Right forelimb (tissue), 1 donor: Measurements from ENCODE around the gene PILRB.
"Not testable (repeated sequence)": the region's sequence is repeated elsewhere in the genome, so short reads cannot be mapped to it uniquely, and the experiment has no call there.

Experiments
- DNase-seq: peaks from one replicate; pipeline ENCODE4 v3.0.0-alpha.2; 2018

The PILRB gene

DNA sequence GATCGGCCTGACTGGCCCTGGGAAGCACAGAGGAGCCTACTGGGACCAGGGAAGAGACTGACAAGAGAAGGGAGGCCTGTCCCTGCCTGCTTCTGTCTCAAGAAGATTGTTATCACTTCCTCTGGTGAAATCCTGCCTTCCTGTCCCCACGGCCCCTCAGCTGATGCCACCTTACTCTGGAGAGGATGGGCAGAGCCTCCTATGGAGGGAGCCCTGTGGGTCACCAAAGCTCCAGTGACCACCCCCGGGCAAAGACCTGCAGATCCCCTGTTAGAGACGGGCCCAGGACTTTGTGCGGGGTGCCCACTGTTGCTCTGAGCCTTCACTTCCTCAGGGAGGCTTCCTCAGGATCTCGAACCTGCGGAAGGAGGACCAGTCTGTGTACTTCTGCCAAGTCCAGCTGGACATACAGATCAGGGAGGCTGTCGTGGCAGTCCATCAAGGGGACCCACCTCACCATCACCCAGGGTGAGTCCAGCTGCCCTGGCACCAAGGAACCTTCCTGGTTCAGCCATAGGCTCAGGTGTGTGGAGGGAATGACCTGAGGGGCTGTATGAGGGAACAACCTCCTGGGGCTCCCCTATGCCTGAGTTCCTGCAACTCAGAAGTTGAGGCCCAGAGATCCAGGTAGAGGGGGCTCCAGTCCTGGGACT lies 1.4 kb upstream of the PILRB start:
- no peak for DNase-seq

GRCh38 chr7:100357131-100357561 lies 771 bp upstream of the PILRB start:
- DNase-seq = no peak

DNA sequence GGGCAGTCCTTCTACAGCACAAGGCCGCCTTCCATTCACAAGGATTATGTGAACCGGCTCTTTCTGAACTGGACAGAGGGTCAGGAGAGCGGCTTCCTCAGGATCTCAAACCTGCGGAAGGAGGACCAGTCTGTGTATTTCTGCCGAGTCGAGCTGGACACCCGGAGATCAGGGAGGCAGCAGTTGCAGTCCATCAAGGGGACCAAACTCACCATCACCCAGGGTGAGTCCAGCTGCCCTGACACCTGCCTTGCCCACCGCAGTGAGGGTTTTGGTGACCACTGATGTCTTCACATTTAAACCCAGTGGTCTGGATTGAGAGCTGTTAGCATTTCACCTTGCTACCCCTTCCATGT lies 918 bp downstream of the PILRB start:
- no peak for DNase-seq

DNA sequence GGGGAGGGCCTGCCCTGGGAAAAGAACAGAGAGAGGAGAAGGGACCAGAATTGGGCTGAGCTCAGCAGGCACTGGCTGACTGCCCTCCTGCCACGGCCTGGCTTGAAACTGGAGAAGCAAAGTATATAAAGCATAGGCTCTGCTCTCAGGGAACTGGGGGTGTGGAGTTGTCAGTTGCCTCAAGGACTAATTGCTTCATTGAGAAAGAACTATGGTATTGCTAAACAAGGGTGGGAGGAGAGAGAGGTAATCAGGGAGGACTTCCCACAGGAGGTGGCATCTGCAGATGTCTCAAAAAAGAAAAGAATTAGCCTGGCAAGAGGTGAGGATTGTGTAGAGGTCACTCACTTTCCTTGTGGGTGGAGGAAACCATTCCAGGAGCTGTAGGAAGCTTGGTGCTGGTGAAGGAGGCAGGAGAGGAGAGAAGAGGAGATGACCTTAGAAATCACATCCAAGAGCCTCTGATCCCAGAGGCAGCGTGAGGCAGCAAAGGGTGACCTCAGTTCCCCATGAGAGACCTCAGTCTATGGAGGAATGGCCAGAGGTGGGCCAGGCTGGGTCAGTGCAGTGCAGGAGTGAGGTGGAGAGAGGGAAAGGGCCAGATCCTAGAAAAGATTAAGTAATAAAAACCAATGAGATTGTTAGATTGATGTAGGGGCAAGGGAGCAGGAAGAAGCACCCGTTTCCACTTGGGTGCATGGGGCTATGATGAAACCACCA lies 2.4 kb downstream of the PILRB start:
- no peak for DNase-seq

GRCh38 chr7:100363098-100363497 lies 5.2 kb downstream of the PILRB start:
- no peak for DNase-seq

DNA sequence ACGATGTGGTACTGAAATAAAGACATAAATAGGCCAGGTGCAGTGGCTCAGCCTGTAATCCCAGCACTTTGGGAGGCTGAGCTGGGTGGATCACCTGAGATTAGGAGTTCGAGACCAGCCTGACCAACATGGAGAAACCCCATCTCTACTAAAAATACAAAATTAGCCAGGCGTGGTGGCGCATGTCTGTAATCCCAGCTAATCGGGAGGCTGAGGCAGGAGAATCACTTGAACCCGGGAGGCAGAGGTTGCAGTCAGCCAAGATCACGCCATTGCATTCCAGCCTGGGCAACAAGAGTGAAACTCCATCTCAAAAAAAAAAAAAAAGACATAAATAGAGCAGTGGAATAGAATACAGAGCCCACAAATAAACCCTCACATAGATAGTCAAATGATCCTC lies 5.9 kb downstream of the PILRB start:
- DNase-seq = not testable (repeated sequence)

GRCh38 chr7:100364480-100364879 lies 6.6 kb downstream of the PILRB start:
- DNase-seq = no peak

GRCh38 chr7:100365998-100366367 lies 8.1 kb downstream of the PILRB start:
- DNase-seq = not testable (repeated sequence)

DNA sequence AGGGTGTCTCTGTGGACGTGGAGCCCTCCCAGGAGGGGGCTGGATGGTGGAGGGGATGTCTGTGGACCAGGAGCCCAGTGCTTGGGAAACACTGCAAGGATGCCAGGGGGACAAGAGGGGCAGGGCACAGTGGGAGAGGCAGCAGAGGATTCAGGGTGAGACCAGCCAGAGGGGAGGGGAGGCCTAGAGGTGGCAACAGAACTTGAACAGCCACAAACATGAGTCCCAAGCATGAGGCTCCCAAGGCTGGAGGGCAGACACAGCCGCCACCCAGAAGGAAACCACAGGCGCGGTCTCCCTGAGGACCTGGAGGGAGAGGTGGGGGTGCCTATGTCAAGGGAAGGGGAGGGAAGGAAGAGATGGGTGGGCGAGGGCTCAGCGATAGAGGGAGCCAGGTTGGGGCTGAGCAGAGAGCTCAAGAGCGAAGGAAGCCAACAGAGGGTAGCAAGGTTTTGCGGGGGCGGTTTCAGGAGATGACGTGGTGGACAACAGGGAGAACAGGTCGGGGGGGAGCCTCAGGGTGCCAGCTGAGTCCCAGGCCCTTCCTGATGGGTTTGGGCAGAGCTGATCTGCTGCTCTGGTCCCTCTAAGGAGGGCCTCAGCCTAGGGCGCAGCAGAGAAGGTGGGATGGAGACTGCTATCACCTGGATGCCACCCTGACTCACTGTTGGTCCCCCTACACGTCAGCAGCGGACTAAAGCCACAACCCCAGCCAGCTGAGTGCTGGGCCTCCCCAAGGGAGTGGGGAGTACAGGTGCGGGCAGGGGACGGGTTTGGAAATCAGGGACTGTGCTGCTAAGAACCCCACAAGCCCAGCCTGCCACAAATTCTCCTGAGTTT lies 8.7 kb downstream of the PILRB start:
- no peak for DNase-seq

GRCh38 chr7:100367251-100367620 lies 9.3 kb downstream of the PILRB start:
- DNase-seq = no peak

DNA sequence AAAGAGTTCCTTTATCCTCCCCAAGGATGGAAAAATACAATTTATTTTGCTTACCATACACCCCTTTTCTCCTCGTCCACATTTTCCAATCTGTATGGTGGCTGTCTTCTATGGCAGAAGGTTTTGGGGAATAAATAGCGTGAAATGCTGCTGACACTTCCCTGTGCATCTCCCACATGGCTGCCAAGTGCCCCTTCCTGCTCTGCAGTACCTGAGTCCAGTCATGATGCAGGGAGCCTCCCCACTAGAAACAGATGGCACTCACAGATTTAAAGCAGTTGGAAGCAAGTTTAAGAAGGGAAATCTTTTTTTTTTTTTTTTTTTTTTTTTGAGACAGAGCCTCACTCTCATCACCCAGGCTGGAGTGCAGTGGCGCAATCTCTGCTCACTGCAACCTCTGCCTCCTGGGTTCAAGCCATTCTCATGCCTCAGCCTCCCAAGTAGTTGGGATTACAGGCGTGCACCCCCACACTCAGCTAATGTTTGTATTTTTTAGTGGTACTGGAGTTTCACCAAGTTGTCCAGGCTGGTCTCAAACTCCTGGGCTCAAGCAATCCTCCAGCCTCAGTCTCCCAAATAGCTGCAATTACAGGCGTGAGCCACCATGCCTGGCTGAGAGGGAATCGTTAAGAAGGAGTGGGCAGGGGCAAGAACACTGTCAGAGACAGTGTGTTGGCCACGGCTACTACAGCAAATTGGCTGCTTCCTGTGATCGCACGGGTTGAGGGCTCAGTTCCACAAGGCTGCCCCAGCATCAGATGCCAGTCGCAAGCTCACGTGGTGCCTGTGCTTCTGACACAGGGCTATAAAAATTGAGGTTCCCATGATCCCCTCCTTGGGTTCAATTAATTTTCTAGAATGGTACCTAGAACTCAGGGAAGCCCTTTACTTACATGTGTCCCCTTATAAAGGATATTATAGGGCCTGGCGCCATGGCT lies 10.0 kb downstream of the PILRB start:
- DNase-seq = no peak

DNA sequence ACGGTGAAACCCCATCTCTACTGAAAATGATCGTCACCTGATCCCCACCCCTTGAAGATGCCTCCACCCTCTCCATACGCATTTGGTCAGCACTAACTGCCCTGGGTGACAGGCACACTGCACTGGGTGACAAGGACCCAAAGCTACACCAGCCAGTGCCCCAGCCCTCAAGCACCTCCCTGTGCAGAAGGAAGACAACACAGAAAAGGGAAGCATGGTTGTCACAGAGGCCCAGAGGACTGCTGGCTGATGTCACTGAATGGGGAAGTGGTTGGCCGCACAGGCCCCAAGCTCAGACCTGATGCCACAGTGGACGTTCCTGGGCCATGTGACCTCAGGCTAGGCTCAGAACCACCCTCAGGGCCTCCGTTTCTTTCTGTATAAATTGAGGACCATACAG lies 11.2 kb downstream of the PILRB start:
- DNase-seq = no peak

GRCh38 chr7:100370303-100370702 lies 12.4 kb downstream of the PILRB start:
- no peak for DNase-seq

DNA sequence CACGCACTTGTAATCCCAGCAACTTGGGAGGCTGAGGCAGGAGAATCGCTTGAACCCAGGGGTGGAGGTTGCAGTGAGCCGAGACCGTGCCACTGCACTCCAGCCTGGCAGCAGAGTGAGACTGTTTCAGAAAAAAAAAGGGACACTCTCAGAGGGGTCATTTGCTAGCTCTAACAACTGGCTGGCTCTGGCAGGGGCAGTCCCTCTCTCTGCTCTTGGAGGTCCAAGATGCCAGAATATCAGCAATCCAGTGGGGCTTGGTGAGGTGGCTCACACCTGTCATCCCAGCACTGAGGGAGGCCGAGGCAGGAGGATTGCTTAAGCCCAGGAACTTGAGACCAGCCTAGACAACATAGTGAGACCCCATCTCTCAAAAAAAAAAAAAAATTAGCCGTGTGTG lies 12.8 kb downstream of the PILRB start:
- no peak for DNase-seq

- DNase-seq = no peak
Observed at GRCh38 chr7:100371561-100372171, 13.7 kb downstream of the PILRB start.

DNA sequence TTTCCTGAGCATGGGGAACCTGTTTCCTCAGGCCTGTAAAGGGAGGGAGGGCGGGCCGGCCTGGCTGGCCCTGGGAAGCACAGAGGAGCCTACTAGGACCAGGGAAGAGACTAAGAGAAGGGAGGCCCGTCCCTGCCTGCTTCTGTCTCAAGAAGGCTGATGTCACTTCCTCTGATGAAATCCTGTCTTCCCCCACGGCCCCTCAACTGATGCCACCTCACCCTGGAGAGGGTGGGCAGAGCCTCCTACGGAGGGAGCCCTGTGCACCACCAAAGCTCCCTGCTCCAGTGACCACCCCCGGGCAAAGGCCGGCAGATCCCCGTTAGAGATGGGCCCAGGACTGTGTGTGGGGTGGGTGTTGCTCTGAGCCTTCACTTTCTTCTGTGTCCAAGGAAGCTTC lies 14.3 kb downstream of the PILRB start:
- no peak for DNase-seq

GRCh38 chr7:100372694-100373093 lies 14.8 kb downstream of the PILRB start:
- DNase-seq = no peak

GRCh38 chr7:100373261-100373831 lies 15.4 kb downstream of the PILRB start, which contains the start of gene PILRA:
Gene PILRA, plus strand, starts transcription at chr7:100373487. Its CDS starts 170 bp downstream, at chr7:100373657.
- no peak for DNase-seq

- not testable (repeated sequence) for DNase-seq
Observed at GRCh38 chr7:100373870-100374598, 16.1 kb downstream of the PILRB start.

DNA sequence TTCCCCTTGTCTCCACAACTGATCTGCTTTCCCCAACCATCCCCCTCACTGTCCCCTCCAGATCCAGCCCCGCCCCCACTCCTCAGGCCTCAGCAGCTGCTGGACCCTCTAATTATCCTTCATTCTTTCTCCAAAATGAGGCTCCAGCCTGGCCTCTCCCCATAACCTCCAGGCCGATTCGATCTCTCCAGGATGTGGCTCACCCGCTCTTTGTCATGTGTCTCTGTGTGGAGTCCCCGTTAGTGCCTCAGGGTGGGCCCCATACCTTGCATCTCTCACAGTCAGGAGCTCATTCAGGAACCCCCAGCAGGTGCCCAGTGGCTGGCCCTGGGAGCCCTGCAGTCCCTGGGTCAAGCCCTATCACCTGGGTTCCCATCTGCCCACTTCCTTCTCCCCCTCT lies 16.7 kb downstream of the PILRB start:
- DNase-seq = no peak

- no peak for DNase-seq
Observed at GRCh38 chr7:100376066-100376465, 18.1 kb downstream of the PILRB start.
